T-helper 2 cell treated with Interferon-gamma antibody and Interleukin-4, amounts not matched to agents 5 μg/mL and 100 μg/mL, for 36 hours (primary cell): ENCODE data around the gene CD276.

Source experiments
- DNase-seq: peaks from one replicate; pipeline ENCODE4 v3.0.0; 2021; ENCODE audit warnings: low spot score
- H3K27ac Mint-ChIP-seq: one replicate; pipeline ENCODE4 v1.8.0; 2021; ENCODE audit warnings: mild to moderate bottlenecking, mixed read lengths
- H3K27me3 Mint-ChIP-seq: one replicate; pipeline ENCODE4 v1.8.0; 2021; ENCODE audit warnings: low read depth, mixed read lengths
- H3K36me3 Mint-ChIP-seq: one replicate; pipeline ENCODE4 v1.8.0; 2021; ENCODE audit warnings: low read depth, mixed read lengths
- H3K4me1 Mint-ChIP-seq: one replicate; pipeline ENCODE4 v1.8.0; 2021; ENCODE audit warnings: low read depth, mixed read lengths
- H3K4me3 Mint-ChIP-seq: one replicate; pipeline ENCODE4 v1.8.0; 2022; ENCODE audit warnings: mild to moderate bottlenecking, moderate library complexity, mixed read lengths
- H3K9me3 Mint-ChIP-seq: one replicate; pipeline ENCODE4 v1.8.0; 2021; ENCODE audit warnings: mixed read lengths

Gene CD276

GRCh38 chr15:73679180-73679579, 5.0 kb upstream of the CD276 start:
- Mint-ChIP-seq H3K4me1 (peaks cover 6% of the 10 kb centered on the region), H3K36me3 (no peaks in the 10 kb centered on the region), H3K27ac (no peak overlapping the region), H3K9me3 (no peaks in the 10 kb centered on the region), H3K4me3 (no peak overlapping the region), H3K27me3 (peaks cover 29% of the 10 kb centered on the region)
- no peak for DNase-seq

- DNase-seq, result no peak
- peaks cover 6% of the 10 kb centered on the region for H3K4me1 Mint-ChIP-seq
- no peaks in the 10 kb centered on the region for H3K36me3 Mint-ChIP-seq
- no peak overlapping the region for H3K27ac Mint-ChIP-seq
- H3K27me3 Mint-ChIP-seq, result peaks cover 30% of the 10 kb centered on the region
- no peaks in the 10 kb centered on the region for H3K9me3 Mint-ChIP-seq
- no peak overlapping the region for H3K4me3 Mint-ChIP-seq
These were observed 4.2 kb upstream of the CD276 start for GRCh38 chr15:73679964-73680363.

GRCh38 chr15:73680549-73680948, 3.6 kb upstream of the CD276 start:
- no peaks in the 10 kb centered on the region for H3K9me3 Mint-ChIP-seq
- no peaks in the 10 kb centered on the region for H3K36me3 Mint-ChIP-seq
- DNase-seq, result no peak
- H3K27me3 Mint-ChIP-seq, result peaks cover 36% of the 10 kb centered on the region
- H3K4me1 Mint-ChIP-seq, result peaks cover 8% of the 10 kb centered on the region
- no peak overlapping the region for H3K4me3 Mint-ChIP-seq
- H3K27ac Mint-ChIP-seq, result no peak overlapping the region

DNA sequence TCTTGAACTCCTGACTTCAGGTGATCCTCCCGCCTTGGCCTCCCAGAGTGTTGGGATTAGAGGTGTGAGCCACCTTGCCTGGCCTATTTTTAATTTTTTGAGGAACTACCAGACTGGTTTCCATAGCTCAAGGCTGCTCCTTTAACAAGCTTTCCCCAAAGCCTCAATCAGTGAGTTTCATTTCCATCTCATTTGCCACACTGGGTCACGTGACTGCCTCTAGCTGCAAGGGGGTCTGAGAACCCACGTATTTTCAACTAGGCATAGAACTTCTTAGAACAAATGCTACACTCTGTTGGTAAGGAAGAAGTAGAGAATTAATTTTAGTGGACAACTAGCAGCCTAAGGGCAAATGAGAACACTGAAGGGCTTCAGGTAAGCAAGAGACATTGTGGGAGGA, 3.1 kb upstream of the CD276 start:
- DNase-seq, result no peak
- no peaks in the 10 kb centered on the region for H3K9me3 Mint-ChIP-seq
- peaks cover 9% of the 10 kb centered on the region for H3K4me1 Mint-ChIP-seq
- H3K36me3 Mint-ChIP-seq, result no peaks in the 10 kb centered on the region
- peaks cover 41% of the 10 kb centered on the region for H3K27me3 Mint-ChIP-seq
- H3K4me3 Mint-ChIP-seq, result no peak overlapping the region
- no peak overlapping the region for H3K27ac Mint-ChIP-seq

- Mint-ChIP-seq H3K36me3 (no peaks in the 10 kb centered on the region), H3K27me3 (peaks cover 49% of the 10 kb centered on the region), H3K4me3 (no peak overlapping the region), H3K27ac (no peak overlapping the region), H3K4me1 (peaks cover 9% of the 10 kb centered on the region), H3K9me3 (no peaks in the 10 kb centered on the region)
- no peak for DNase-seq
These were observed 2.2 kb upstream of the CD276 start for GRCh38 chr15:73681856-73682599.

DNA sequence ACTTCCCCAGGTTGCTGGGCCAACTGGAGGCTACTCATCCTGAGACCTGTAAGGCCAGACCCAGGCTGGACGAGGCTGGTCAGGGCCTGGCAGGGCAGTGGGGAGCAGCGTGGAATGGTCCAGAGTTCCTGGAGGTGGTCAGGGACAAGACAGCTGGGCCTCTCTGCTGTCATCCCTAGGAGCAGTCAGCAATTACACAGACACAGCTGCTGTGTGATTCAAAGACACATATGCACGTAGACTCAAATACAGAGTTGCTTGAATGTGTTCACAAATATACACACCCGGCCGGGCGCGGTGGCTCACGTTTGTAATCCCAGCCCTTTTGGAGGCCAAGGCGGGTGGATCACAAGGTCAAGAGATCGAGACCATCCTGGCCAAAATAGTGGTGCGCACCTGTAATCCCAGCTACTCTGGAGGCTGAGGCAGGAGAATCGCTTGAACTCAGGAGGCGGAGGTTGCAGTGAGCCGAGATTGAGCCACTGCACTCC, 1.5 kb upstream of the CD276 start:
- Mint-ChIP-seq H3K36me3 (no peaks in the 10 kb centered on the region), H3K4me1 (peaks cover 9% of the 10 kb centered on the region), H3K27me3 (peaks cover 50% of the 10 kb centered on the region), H3K27ac (no peak overlapping the region), H3K4me3 (no peak overlapping the region), H3K9me3 (no peaks in the 10 kb centered on the region)
- DNase-seq, result no peak

- peaks cover 53% of the 10 kb centered on the region for H3K27me3 Mint-ChIP-seq
- no peaks in the 10 kb centered on the region for H3K9me3 Mint-ChIP-seq
- H3K27ac Mint-ChIP-seq, result no peak overlapping the region
- H3K4me1 Mint-ChIP-seq, result peaks cover 9% of the 10 kb centered on the region
- H3K4me3 Mint-ChIP-seq, result peak overlapping the region; percentile 69
- DNase-seq, result no peak
- H3K36me3 Mint-ChIP-seq, result no peaks in the 10 kb centered on the region
These were observed 866 bp upstream of the CD276 start for GRCh38 chr15:73683257-73683776.

DNA sequence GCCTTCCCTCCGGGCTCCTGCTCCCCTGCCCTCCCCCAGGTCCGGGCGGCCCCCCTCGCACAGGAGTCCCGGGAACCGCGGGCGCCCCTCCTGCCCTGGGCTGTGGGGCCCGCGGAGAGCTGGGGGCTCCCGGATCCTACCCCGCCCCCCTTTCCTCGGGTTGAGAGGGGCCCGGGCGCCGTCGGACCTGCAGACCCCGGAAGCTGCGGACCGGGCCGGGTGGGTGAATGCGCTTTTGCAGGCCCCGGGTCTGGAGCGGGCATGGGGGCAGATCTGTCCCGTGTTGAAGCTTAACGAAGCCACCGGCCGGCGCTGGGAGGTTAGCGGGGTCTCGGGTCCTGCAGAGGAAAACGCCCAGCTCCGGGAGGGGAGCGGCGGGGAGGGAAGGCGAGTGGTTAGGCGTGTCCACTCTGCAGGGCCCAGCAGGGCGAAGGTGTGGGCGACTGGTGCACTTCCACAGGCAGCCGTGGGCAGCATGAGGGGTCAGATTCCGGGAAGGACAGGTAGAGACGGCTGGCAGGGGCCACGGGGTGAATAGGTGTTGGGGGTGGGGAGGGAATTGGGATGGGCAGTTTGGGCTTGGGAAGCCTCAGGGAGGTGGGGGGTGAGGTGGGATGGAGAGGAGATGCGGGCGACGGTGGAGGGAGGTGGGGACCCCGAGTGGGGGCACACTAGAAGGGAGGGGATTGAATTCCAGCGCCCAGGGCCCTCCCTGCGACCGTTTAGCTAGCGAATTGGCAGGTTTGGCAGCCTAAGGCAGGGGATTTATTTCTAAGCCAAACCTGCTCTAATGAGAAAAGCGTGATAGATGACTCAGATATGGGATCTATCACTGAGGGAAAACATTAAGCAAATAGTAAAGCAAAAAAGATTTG, 635 bp downstream of the CD276 start:
- Mint-ChIP-seq H3K9me3 (no peaks in the 10 kb centered on the region), H3K36me3 (no peaks in the 10 kb centered on the region), H3K4me1 (peaks cover 7% of the 10 kb centered on the region), H3K27me3 (peaks cover 48% of the 10 kb centered on the region), H3K4me3 (peak overlapping the region; percentile 43), H3K27ac (no peak overlapping the region)
- DNase-seq, result no peak

DNA sequence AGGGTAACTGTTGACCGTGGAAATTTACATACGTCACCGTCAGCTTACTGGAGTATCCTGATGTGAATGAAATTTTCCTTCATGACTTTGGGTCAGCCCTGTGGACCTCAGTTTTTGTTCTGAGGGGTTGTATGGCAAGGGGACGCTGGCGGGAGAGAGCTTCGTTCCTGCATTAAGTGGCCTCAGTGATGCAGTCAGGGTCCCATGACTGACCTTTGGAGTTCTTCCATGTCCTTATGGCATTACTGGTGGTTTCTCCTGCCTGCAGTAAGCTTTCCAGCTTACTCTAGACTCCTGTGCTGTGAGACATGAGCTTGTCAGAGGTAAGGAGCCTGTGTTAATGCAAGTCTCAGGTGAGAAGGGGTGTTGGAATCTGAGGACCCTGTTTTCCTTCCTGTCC, 1.8 kb downstream of the CD276 start:
- Mint-ChIP-seq H3K27me3 (peaks cover 45% of the 10 kb centered on the region), H3K9me3 (no peaks in the 10 kb centered on the region), H3K27ac (no peak overlapping the region), H3K4me3 (no peak overlapping the region), H3K36me3 (no peaks in the 10 kb centered on the region), H3K4me1 (peaks cover 7% of the 10 kb centered on the region)
- DNase-seq, result no peak

DNA sequence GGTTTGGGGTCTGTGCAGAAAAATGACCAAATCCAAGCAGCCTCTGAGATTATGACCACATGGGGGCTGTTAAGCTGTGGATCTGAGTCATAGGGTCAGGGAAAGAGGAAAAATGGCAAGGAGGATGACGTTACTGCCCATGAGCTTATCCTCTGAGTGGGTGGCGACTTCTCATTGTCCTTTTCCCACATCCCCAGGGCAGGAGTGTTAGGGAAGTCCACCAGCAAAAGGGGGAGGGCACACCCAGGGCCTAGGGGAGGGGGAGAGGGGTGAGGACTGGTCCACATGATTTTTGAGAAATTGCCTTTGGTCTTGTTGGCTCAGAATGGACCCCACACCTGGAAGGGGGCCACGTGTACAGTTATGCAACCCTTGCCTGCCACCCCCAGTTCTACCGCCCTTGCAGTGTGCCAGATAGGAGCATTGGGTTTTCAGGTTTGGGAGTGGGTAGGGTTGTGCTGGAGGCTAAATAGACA, 2.6 kb downstream of the CD276 start:
- peaks cover 7% of the 10 kb centered on the region for H3K4me1 Mint-ChIP-seq
- no peaks in the 10 kb centered on the region for H3K36me3 Mint-ChIP-seq
- H3K4me3 Mint-ChIP-seq, result no peak overlapping the region
- no peak for DNase-seq
- H3K27ac Mint-ChIP-seq, result no peak overlapping the region
- no peaks in the 10 kb centered on the region for H3K9me3 Mint-ChIP-seq
- peaks cover 41% of the 10 kb centered on the region for H3K27me3 Mint-ChIP-seq

GRCh38 chr15:73687351-73687750, 3.2 kb downstream of the CD276 start:
- H3K27me3 Mint-ChIP-seq, result peaks cover 37% of the 10 kb centered on the region
- H3K9me3 Mint-ChIP-seq, result no peaks in the 10 kb centered on the region
- H3K4me1 Mint-ChIP-seq, result peaks cover 7% of the 10 kb centered on the region
- H3K27ac Mint-ChIP-seq, result no peak overlapping the region
- H3K4me3 Mint-ChIP-seq, result no peak overlapping the region
- no peaks in the 10 kb centered on the region for H3K36me3 Mint-ChIP-seq
- DNase-seq, result no peak

DNA sequence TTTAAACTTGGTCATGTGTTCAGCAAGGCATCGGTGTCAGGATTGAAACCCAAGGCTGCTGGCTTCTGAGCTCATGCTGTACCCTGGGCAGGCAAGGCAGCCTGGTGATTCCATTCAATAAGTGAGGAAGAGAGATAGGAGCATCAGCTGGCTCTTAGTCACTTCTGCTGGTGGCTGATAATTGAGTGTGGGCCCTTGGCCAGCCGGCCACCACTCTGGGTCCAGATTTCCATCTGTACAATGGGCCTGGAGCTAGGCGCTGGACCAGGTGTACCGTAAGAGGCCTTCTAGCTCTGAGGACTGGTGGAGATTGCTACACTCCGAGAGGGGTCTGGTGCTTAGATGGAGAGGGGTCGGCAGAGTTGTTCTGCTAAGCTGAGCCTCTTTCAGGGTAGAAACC, 4.3 kb downstream of the CD276 start:
- no peak for DNase-seq
- Mint-ChIP-seq H3K4me1 (peaks cover 4% of the 10 kb centered on the region), H3K4me3 (no peak overlapping the region), H3K9me3 (no peaks in the 10 kb centered on the region), H3K27me3 (peaks cover 35% of the 10 kb centered on the region), H3K36me3 (no peaks in the 10 kb centered on the region), H3K27ac (no peak overlapping the region)

DNA sequence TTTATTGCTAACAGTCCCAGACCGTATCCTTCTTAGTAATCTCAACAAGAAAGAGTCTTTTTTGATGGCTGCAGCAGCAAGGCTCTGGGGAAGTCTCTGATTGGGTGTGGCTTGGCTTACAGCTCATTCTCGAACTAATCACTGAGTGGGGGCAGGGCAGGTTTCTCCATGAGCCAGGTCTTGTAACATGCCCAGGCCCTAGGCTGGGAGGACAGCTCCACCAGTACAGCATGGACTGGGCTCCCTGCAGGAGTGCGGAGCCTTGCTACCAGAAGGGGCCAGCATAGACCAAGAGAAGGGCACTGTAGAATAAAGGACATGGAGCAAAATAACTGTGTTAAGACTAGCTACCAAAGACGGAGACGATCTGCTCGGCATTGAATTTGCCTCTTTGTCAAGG, 7.2 kb downstream of the CD276 start:
- H3K4me1 Mint-ChIP-seq, result peaks cover 14% of the 10 kb centered on the region
- no peaks in the 10 kb centered on the region for H3K36me3 Mint-ChIP-seq
- no peak overlapping the region for H3K27ac Mint-ChIP-seq
- H3K4me3 Mint-ChIP-seq, result no peak overlapping the region
- peaks cover 35% of the 10 kb centered on the region for H3K27me3 Mint-ChIP-seq
- H3K9me3 Mint-ChIP-seq, result no peaks in the 10 kb centered on the region
- DNase-seq, result no peak

DNA sequence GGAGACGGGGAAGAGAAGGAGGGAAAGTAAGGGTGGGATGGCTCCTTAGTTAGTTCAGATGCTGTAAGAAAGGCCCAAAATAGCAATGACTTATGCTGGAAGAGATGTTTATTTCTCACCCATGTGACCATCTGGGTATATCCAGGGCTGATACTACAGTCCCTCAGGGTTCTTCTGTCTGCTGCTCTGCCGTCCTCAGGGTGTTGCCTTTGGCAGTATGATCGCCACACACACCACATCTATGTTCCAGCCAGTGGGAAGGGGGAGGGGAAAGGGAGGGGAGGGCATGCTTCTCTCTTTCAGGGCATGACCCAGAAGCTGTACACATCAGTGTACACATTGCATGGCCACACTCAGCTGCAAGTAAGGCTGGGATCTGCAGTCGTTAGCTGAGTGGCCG, 10.2 kb downstream of the CD276 start:
- Mint-ChIP-seq H3K4me3 (no peak overlapping the region), H3K9me3 (no peaks in the 10 kb centered on the region), H3K27ac (no peak overlapping the region), H3K36me3 (no peaks in the 10 kb centered on the region), H3K27me3 (peaks cover 36% of the 10 kb centered on the region), H3K4me1 (peaks cover 35% of the 10 kb centered on the region)
- no peak for DNase-seq
